AG09309 (cell line): ENCODE measurements around the gene ST3GAL5.

Experiments used
- DNase-seq: peaks from one replicate; pipeline ENCODE4 v3.0.0-alpha.2; 2010; ENCODE audit warnings: low read depth
- H3K4me3 ChIP-seq: 2 replicates; pipeline ENCODE4 v1.5.1; 2011; ENCODE audit warnings: mild to moderate bottlenecking, low read depth, low read length, moderate library complexity; ENCODE audit not compliant: control insufficient read depth
- CTCF ChIP-seq: IDR thresholded peaks from 2 replicates; pipeline ENCODE4 v1.5.1; 2011; ENCODE audit warnings: mild to moderate bottlenecking, low read depth, low read length, inconsistent platforms; ENCODE audit not compliant: insufficient read depth, control insufficient read depth; ENCODE audit errors: missing control alignments

Gene ST3GAL5

GRCh38 chr2:85908506-85908905 lies 19.7 kb upstream of the ST3GAL5 start:
- no peak overlapping the region for H3K4me3 ChIP-seq
- no peak for TF ChIP-seq CTCF
- DNase-seq: no peak

- no peak for DNase-seq
- H3K4me3 ChIP-seq: no peak overlapping the region
- TF ChIP-seq CTCF: no peak
Observed at GRCh38 chr2:85907671-85908157, 18.9 kb upstream of the ST3GAL5 start.

GRCh38 chr2:85906748-85907147 lies 18.0 kb upstream of the ST3GAL5 start:
- TF ChIP-seq CTCF: no peak
- DNase-seq: no peak
- H3K4me3 ChIP-seq: no peak overlapping the region

GRCh38 chr2:85905891-85906290 lies 17.1 kb upstream of the ST3GAL5 start:
- no peak overlapping the region for H3K4me3 ChIP-seq
- no peak for TF ChIP-seq CTCF
- no peak for DNase-seq

- no peak overlapping the region for H3K4me3 ChIP-seq
- TF ChIP-seq CTCF: no peak
- no peak for DNase-seq
Observed at GRCh38 chr2:85905187-85905666, 16.4 kb upstream of the ST3GAL5 start.

GRCh38 chr2:85903849-85904248 lies 15.1 kb upstream of the ST3GAL5 start:
- no peak for DNase-seq
- no peak for TF ChIP-seq CTCF
- no peak overlapping the region for H3K4me3 ChIP-seq

- TF ChIP-seq CTCF: no peak
- no peak overlapping the region for H3K4me3 ChIP-seq
- no peak for DNase-seq
Observed at GRCh38 chr2:85902496-85902895, 13.7 kb upstream of the ST3GAL5 start.
